Stimulated activated CD4-positive, alpha-beta T cell treated with anti-CD3 and anti-CD28 coated beads, Interleukin-1b, Interleukin-23, amount 100 ng/mL, for 1 hour (primary cell): ENCODE measurements around the gene ADPRHL1.
A peak's percentile ranks its signal among the peaks of the same experiment; 100 is the strongest.
"Not testable (repeated sequence)": the region's sequence is repeated elsewhere in the genome, so short reads cannot be mapped to it uniquely, and the experiment has no call there.

ENCODE experiments used
- DNase-seq, 2 donors: peaks; one replicate each; pipeline ENCODE4 v3.0.0-alpha.2; 2020; ENCODE audit warnings: low read depth in 2 of 2

The ADPRHL1 gene

DNA sequence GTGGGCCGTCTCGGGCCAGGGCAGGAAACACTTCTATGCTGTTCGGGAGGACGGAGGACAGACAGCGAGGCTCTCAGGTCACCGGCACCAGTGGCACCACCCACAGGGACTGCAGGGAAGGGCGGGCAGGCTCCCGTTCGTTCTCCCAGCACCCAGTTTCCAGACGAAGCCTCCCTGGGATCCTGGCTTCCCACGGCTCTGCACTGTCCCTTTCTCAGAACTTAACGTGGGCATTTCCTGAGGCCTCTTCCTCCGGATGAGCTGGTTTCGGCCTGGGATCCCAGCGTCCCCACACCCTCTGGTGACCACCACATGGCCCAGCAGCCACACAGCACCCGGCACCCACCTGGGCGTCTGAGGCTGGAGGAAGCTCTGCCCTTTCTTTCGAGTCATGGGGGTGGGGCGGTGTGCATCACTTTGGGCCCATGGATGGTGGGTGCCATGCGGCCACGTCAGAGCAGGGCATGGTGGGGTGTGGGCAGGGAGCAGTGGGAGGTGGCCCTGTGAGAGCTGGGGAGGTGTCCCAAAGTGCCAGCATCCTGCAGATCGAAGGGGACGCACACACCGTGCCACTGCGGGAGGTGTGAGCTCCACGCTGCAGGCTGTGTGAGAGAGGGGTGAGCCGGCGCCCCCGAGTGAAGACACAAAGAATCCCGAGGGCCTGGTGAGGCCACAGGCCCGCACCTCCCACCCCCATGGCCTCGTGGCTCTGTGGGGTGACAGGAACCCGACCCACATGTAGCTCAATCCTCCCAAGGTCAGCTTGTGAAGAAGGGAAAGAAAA lies 50.6 kb downstream of the ADPRHL1 start:
- DNase-seq, result no peak

GRCh38 chr13:113401452-113402415 lies 51.6 kb downstream of the ADPRHL1 start:
- no peak for DNase-seq

- no peak for DNase-seq
These were observed 52.5 kb downstream of the ADPRHL1 start for GRCh38 chr13:113400621-113401451.

GRCh38 chr13:113399755-113400149 lies 53.5 kb downstream of the ADPRHL1 start:
- DNase-seq, result no peak

DNA sequence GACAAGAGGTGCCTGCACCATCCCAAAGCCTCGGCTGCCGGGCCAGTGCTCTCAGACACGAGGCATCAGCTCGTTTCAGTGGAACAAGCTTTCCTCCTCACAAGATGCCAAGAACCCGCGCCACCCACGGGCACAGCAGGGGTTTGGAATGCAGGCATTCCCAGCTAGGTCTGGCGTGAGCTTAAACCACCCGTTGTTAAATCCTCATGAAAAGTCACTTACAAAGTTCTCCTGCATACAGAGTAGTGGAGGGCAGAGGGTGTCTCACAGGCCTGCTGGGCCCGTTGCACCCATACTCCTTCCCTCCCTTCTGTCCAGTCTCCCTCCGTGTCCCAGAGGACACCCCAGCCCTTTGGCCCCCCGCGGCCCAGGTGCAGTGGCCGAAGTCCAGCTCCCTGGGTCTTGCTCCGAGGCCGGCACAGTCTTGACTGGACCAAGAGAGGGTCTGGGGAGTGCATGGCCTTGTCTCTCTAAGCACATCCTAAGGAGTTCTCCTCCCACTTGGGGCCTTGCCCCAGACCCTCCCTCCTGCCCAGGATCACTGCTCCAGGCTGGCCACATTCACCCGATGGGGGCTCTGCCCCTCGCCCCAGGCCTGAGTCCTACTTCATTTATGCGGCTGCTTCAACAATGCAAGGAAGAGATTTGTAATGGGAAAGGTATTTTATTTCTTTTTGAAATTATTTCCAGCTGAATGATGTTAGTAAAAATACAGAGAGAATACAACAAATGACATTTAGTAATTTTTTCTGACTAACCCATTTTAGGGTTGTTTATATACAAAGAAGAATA lies 54.1 kb downstream of the ADPRHL1 start:
- DNase-seq, result no peak

GRCh38 chr13:113397608-113398425 lies 55.5 kb downstream of the ADPRHL1 start:
- DNase-seq, result no peak

DNA sequence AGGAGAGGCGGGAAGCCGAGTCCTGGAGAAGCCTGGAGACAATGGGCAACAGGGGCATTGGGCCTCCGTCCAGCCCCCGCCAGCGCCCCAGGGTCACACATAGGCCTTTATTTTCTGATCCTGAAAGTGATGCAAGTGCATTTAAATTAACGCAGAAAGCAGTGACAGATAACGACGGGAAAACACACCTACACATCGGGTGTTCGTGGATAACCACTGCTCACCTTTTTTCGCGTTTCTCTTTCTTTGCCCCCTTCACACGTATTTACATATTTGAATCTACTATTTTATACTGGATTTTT lies 59.0 kb downstream of the ADPRHL1 start:
- no peak for DNase-seq

DNA sequence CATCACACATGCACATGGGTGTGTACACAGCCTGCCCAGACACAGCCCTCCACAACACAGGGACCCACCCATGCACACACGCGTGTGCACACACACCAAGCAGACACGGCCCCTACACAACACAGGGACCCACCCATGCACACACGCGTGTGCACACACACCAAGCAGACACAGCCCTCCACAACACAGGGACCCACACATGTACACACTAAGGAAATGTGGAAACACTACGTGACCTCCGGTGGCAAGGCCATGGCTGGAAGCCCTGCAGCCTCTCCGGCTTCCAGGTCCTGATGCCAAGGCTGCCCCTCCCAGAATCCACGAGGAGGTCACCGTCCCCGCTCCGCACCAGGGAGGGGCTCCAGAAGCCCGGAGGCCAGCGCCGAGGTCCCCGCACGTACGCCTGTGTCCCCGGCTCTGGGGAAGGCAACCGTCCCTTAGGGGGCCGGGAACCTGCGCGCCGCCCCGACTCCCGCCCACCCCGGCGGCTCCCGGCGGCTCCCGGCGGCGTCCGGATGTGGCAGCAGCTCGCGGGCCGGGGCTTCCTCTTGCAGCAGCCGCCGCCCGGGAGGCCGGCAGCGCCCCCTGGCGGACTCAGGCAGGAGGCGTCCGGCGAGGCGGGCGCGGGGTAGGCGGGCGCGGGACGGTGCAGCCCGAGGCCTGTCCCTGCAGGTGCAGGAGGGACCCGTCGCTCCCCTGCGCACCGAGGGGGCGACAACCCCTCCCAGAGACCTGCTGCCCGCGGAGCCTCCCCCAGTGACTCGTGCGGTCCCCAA lies 59.5 kb downstream of the ADPRHL1 start:
- peak; percentile 62 to 68 for DNase-seq

- no peak for DNase-seq
These were observed 60.1 kb downstream of the ADPRHL1 start for GRCh38 chr13:113393226-113393562.

DNA sequence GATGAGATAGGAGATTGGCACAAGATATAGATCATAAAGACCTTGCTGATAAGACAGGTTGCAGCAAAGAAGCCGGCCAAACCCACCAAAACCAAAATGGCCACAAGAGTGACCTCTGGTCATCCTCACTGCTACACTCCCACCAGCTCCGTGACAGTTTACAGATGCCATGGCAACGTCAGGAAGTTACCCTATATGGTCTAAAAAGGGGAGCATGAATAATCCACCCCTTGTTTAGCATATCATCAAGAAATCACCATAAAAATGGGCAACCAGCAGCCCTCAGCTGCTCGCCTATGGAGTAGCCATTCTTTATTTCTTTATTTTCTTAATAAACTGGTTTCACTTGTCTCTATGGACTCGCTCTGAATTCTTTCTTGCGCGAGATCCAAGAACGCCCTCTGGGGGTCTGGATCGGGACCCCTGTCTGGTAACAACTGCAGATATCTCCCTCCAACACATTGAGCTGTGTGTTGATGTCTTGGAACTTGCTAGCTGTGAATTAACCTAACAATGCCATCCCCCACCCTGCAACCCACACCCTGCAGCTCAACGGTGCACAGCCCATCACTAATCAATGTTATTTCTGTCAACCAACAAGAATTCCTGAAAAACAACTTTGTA lies 62.3 kb downstream of the ADPRHL1 start:
- no peak for DNase-seq

DNA sequence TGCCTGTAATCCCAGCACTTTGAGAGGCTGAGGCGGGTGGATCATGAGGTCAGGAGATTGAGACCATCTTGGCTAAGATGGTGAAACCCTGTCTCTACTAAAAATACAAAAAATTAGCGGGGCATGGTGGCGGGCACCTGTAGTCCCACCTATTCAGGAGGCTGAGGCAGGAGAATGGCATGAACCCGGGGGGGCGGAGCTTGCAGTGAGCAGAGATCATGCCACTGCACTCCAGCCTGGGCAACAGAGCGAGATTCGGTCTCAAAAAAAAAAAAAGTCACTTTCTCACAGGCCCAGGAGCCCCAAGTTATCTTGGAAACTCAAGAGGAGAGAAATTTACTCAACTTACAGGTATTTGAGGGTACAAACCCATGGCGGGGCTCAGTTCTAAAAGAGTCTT lies 63.7 kb downstream of the ADPRHL1 start:
- not testable (repeated sequence) for DNase-seq

- no peak for DNase-seq
These were observed 65.9 kb downstream of the ADPRHL1 start for GRCh38 chr13:113387396-113387795.

DNA sequence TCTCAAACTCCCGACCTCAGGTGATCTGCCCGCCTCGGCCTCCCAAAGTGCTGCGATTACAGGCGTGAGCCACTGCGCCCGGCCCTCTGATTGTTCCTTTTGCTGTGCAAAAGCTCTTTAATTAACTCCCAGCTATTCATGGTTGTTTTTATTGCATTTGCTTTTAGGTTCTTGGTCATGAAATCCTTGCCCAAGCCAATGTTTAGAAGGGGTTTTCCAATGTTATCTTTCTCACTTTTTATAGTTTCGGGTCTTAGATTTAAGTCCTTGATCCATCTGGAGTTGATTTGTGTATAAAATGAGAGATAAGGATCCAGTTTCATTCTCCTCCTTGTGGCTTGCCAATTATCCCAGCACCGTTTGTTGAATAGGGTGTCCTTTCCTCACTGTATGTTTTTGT lies 70.2 kb downstream of the ADPRHL1 start:
- DNase-seq, result no peak

GRCh38 chr13:113382542-113382941 lies 70.7 kb downstream of the ADPRHL1 start:
- DNase-seq, result not testable (repeated sequence)

- DNase-seq, result no peak
These were observed 74.5 kb downstream of the ADPRHL1 start for GRCh38 chr13:113378825-113379224.

GRCh38 chr13:113374511-113375175 lies 78.6 kb downstream of the ADPRHL1 start:
- DNase-seq, result no peak

DNA sequence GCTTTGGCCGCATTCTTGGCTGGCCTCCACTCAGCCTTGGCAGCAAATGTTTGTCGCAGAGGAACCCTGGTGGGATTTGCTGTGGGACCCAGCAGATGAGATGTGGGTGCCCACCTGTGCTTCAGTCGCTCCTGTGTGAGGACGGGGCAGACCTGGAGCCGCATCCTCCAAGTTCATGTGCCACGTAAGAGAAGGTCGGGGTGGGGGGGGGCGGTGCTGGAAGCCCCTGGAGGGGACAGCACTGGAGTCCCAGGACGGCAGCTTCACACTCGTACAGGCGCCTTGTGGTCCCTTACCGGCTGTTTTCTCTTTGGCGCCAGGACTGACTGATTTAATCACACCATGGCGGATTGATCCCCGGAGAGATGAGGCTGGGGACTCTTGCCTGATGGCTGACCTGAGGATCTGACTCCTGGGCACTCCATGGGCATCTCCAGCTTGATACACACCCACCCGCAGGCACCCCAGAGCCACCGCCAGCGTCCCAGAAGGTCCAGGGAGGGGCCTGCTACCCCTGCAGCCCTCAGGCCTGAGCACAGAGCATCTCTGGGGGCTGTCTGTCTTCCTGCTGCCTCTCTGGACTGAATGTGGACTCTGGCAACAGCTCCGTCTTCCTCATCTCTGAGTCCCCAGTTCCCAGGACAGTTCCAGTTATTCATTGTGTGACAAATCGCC lies 79.3 kb downstream of the ADPRHL1 start:
- DNase-seq, result no peak

GRCh38 chr13:113371701-113372100 lies 81.6 kb downstream of the ADPRHL1 start:
- not testable (repeated sequence) for DNase-seq
